ENCODE results near the gene ZNF469.

Gene ZNF469

GRCh38 chr16:88428156-88428555 lies 45.4 kb downstream of the ZNF469 start:
- no peak for DNase-seq (ENCODE audit: low read depth)

GRCh38 chr16:88428616-88429386 lies 46.0 kb downstream of the ZNF469 start:
- DNase-seq (ENCODE audit: low read depth) = no peak

GRCh38 chr16:88429387-88430184 lies 46.8 kb downstream of the ZNF469 start:
- no peak for DNase-seq (ENCODE audit: low read depth)

- no peak for DNase-seq (ENCODE audit: low read depth)
Observed at GRCh38 chr16:88430185-88430523, 47.4 kb downstream of the ZNF469 start.

- DNase-seq (ENCODE audit: low read depth) = no peak
Observed at GRCh38 chr16:88430524-88431446, 48.0 kb downstream of the ZNF469 start.

DNA sequence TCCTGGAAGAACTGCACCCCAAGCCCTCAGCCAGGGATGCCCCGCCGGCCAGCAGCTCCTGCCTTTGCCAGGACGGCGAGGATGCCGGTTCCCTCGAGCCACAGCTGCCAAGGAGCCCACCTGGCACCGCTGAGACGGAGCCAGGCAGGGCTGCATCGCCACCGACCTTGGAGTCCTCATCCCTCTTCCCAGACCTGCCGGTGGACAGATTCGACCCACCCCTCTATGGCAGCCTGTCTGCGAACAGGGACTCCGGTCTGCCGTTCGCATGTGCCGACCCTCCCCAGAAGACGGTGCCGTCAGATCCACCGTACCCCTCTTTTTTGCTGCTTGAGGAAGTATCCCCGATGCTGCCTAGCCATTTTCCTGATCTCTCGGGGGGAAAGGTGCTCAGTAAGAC lies 48.9 kb downstream of the ZNF469 start:
- no peak for DNase-seq (ENCODE audit: low read depth)

DNA sequence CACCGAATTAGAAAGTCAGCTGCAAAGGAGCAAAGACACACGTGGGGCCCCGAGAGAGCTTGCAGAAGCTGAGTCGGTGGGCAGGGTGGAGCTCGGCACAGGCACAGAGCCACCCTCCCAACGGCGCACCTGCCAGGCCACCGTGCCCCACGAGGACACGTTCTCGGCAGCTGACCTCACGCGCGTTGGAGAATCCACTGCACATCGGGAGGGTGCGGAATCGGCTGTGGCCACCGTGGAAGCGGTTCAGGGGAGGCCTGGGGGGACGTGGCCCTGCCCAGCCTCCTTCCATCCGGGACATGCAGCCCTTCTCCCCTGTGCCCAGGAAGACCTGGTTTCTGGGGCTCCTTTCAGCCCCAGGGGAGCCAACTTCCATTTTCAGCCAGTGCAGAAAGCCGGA lies 49.4 kb downstream of the ZNF469 start:
- DNase-seq (ENCODE audit: low read depth) = no peak

Measured in stromal cell of bone marrow (primary cell).